ENCODE data around the gene C22orf15.

Gene C22orf15

DNA sequence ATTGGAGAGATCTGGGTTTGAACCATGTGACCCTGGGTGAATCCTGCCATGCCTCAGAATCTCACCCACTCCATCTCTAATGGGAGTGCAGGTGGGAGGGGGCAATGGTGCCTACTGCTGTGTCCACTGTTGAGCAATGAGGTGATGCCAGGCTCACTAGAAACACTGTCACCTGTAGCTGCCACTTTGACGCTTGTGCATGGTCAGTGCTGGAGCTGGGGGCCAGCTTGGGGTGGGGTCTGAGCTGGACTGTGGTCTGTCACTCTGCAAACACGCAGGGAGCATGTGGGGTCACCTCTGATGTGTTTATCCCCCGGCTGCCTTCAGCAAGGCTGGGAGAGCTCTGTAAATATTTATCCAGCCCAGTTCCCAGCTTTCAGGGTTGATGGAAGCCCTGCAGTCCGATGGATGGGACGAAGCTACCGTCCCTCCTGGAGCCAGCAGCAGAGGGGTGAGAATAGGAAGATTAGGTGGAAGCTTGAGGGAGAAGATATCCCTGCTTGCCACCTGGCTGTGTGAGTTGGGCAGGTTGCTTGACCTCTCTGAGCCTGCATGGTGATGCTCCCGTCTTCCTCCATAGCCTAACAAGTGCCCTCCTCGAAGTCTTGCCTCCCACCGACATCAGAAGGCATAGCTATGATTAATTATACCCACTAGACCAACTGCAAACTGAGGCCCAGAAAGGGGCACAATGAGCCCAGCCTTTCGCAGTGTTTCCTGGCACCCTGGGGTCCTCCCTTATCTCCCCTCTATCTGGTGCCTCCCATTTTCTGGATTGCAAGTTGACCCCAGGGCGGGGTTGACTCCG lies 11.5 kb downstream of the C22orf15 start:
- DNase-seq: no peak

- DNase-seq: no peak
Observed at GRCh38 chr22:23774922-23775436, 12.2 kb downstream of the C22orf15 start.

- DNase-seq: no peak
Observed at GRCh38 chr22:23775779-23776375, 13.1 kb downstream of the C22orf15 start.

DNA sequence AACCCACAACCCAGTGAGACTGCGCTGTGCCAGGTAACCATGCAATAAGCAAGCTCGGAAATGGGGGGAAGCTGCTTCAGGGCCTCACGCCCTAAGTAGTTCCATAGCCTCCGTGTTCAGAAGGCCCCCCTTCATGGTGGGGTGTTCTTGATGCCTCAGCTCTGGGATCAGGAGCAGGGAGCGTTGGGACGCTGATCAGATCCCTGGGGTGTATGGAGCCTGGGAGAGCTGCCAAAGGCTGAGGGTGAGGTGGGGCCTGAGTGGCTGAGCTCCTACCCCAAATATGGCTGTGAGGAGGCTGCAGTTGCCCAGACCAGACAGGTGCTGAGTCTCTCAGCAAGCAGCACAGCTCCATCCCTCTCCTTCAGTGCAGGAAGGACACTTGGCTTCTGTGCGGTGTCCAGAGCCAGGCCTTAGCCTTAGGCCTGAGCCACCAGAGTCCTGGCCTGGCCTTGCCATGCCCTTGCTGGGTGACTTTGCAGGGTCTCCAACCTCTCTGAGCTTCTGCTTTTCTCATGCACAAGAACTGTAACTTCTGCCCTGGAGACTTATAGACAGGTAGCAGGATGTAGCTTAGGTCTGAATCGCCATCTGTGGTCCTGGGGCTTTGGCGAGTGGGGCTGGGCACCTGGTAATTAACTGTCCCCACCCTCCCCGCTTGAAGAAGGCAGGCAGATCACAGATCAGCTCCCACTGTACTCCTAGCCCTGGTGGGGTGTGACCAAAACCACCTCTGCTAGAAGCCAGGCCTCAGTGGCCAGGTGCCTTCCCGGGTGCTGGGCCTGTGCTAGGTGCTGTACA lies 15.2 kb downstream of the C22orf15 start:
- no peak for DNase-seq

GRCh38 chr22:23778577-23778900 lies 15.7 kb downstream of the C22orf15 start:
- DNase-seq: no peak

- DNase-seq: no peak
Observed at GRCh38 chr22:23779083-23779482, 16.3 kb downstream of the C22orf15 start.

DNA sequence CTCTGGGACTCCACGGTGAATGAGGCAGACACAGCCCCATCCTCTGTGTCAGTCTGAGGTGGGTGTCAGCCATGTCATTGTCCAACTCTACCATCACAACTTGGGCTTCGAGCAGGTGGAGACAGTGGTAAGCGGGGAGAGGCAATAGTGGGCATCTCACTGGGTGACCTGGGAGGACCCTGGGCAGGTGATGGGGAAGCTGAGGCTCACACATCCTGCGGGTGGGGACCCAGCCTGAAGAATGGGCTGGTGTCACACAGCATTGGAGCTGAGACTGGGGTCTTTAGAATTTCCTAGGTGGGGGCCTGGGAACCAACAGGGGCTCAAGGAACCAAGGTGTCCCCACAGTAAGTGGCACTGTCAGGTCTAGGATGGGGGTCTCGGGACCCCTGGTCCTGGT lies 16.9 kb downstream of the C22orf15 start:
- no peak for DNase-seq

GRCh38 chr22:23780146-23780748 lies 17.5 kb downstream of the C22orf15 start:
- no peak for DNase-seq

GRCh38 chr22:23781065-23781464 lies 18.3 kb downstream of the C22orf15 start:
- DNase-seq: no peak

DNA sequence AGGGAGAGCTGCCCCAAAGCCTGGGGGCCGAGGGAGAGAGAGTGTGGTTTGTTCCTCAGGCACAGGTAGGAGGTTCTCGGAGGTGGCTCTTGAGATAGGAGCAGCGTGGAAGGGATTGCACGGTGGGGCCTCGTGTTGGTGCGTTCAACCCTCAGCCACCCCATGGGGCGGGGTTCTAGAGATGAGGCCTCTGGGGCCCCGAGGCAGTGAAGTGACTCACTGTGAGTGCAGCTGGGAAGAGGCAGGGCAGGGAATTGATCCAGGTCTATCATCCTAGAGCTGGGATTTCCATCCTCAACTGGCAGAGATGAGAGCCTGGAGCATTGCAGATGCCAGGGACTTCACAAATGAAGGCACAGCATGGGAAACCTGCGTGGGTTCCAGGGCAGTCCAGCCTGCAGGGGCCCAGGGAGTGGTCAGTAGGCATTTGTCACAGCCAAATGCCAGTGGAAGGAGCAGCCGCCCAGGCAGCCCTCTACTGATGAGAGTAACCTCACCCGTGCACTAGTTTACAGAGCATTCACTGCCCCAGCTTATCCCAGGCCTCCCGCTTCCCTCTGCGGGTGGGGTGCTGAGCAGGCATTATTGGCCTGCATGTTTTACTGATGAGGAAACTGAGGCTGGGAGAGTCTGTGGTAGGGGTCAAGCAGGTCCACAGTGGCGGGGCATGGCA lies 18.9 kb downstream of the C22orf15 start:
- no peak for DNase-seq

DNA sequence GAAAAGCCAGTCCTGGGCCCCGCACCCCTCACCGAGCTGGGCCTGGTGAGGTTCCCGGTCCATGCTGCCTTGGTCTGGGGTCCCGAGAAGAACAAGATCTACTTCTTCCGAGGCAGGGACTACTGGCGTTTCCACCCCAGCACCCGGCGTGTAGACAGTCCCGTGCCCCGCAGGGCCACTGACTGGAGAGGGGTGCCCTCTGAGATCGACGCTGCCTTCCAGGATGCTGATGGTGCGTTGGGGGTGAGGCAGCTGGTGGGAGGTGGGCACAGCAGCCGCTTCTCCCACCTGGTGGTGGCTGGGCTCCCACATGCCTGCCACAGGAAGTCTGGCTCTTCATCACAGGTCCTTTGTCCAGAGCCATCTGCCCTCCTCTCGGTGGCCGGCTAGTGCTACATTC lies 19.5 kb downstream of the C22orf15 start:
- DNase-seq: no peak

DNA sequence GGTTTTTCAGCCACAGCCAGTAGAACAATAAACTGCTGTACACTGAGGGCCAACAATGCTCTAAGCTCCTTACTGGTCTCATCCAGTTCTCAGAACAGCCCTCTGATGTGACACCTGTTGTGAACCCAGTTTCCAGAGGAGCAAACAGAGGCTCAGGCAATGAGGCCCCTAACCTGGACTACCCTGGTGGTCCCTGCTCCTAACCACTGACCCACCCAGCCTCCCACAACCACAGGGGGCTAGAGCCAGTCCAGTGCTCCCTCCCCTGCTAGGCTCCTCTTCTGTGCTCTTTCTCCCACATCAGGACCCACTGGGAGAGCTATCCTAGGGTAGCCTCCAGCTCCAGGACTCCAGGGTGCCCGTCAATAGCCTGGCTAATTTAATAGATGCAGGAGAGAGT lies 19.9 kb downstream of the C22orf15 start:
- DNase-seq: no peak

GRCh38 chr22:23783265-23784150 lies 20.7 kb downstream of the C22orf15 start:
- DNase-seq: no peak

DNA sequence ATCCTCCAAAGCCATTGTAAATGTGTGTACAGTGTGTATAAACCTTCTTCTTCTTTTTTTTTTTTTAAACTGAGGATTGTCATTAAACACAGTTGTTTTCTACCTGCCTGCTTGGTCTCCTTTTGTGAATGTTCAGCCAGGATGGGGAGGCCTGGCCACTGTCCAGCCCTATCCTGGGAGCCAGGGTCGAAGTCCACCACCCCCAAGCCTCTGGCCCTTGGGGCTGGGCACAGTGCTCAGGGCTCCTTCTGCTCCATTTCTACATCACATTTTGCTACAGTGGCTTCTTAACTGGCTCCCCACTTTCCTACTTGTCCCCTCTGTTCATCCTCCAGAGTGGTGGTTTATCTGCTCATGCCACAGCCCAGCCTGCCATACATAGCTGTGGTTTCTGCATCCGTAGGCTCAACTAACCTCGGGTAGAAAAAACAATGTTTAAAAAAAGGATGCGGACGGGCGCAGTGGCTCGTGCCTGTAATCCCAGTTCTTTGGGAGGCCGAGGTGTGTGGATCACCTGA lies 21.5 kb downstream of the C22orf15 start:
- no peak for DNase-seq

- DNase-seq: no peak
Observed at GRCh38 chr22:23786261-23786710, 23.5 kb downstream of the C22orf15 start.

DNA sequence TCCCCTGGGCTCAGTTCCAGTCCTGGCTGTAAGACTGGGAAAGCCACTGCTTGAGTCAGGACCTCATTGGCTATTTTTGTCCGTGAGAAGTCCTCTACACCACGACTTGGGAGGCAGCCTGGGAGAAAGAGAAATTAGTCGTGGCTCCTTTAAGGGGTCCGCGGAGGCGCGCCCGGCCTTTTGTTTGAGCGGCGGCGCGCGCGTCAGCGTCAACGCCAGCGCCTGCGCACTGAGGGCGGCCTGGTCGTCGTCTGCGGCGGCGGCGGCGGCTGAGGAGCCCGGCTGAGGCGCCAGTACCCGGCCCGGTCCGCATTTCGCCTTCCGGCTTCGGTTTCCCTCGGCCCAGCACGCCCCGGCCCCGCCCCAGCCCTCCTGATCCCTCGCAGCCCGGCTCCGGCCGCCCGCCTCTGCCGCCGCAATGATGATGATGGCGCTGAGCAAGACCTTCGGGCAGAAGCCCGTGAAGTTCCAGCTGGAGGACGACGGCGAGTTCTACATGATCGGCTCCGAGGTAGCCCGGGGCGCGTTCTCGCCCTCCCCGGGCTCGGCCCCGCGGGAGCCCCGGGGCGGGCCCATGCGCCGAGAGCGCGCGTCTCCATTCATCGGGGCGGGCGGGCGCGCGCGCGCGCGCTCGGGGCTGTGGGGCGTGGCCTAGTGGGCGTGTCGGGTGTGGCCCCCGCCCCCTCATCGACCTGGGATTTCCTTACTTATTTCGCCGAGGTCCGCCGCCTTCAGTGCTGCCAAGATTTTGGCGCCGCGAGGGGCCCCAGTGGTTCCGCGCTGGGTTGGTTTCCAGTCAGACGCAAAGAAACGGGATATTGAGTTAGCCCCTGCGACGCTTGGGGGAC lies 24.2 kb downstream of the C22orf15 start, which contains the start of gene SMARCB1:
Gene SMARCB1, plus strand, starts transcription at position 215 of the 848 bp plus-strand sequence. Its CDS starts 204 bp downstream, at position 419.
- DNase-seq: peak; percentile 96

DNA sequence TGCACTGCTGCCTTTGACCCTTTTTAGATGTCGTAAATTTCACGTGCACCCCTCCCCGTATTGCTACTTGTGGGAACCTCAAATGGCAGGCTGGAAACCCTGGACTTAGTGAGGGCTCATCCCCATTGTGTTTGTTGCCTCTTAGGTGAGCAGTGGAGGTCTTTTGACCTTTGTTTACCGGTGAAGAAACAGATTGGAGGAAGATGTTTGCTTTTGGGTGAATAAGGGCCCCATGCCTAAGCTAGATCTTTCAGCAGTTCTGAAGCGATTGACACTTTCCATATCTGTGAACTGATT lies 24.8 kb downstream of the C22orf15 start:
- DNase-seq: no peak

DNA sequence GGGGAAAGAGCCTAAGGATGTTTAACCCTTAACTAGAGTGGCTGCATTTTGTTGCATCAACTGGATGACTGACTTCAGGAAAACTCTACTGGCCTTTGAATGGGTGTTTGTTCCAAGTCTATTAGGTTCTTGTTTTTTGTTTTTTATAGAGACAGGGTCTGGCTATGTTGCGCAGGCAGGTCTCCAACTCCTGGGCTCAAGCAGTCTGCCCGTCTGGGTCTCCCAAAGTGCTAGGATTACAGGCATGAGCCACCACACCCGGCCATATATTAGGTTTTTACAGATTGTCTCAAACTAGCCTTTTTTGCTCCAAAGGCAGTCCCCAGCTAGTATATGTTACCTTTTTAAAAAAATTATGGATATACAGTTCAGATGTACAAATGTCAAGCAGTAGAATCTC lies 25.1 kb downstream of the C22orf15 start:
- DNase-seq: no peak

DNA sequence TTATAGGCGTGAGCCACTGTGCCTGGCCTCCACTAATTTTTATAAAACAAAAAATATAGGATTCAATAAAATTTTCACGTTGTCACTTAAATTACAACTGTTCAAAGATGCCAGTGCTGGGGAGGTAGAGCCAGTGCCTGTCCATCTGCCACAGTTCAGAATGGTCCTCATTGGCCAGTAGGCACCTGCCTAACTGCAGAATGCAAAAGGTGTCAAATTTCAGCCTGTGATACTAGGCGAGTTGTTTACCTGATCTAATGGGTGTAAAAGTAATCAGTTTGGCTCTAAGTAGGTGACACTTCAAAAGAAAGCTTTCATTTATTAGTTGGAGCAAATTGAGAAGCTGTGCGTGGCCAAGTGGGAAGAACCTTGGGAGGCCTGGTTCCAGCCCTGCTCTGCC lies 26.3 kb downstream of the C22orf15 start:
- no peak for DNase-seq

DNA sequence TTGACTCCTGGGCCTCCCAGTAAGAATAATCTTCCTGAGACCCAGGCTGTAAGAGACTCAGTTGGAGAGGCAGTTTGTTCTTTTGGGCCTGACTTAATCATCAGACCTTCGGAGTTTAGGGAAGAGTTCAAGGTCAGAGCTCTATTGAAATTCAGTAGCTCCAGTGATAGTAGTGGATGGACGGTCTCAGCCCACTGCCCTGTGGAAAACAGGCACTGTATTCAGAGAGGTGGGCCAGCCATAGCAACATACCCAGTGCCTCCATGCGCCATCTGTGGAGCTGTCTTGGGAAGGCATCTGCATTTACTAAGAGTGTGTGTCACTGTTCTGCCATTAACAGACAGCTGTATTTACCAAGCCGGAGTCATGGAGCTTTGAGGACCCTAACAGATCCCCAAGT lies 26.8 kb downstream of the C22orf15 start:
- no peak for DNase-seq
